COLO829 (cell line): ENCODE results near the gene NCKIPSD.

Experiments
- DNase-seq: peaks from one replicate; pipeline ENCODE4 v3.0.0; 2012; ENCODE audit warnings: low spot score

The NCKIPSD gene

GRCh38 chr3:48647714-48648113, 38.0 kb downstream of the NCKIPSD start:
- no peak for DNase-seq

GRCh38 chr3:48644898-48645760, 40.6 kb downstream of the NCKIPSD start:
- no peak for DNase-seq

DNA sequence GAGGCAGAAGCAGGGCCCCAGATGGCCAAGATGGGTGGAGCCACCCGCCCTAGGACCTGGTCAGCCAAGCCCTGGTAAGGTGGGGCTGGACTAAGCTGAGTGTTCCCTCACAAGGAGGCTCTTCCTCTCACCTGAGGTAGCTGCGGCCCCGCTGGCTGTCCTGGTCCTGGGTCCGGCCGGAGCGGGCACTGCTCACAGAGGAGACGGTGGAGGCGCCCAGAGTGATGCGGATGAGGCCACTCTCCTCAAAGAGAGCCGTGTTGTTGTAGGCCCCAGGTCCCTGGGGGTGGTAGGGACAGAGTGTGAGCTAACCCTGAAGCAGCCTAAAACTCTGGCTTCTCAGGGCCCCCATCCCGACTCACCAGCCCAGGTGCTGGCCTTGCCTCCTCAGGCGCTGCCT, 43.1 kb downstream of the NCKIPSD start:
- no peak for DNase-seq

DNA sequence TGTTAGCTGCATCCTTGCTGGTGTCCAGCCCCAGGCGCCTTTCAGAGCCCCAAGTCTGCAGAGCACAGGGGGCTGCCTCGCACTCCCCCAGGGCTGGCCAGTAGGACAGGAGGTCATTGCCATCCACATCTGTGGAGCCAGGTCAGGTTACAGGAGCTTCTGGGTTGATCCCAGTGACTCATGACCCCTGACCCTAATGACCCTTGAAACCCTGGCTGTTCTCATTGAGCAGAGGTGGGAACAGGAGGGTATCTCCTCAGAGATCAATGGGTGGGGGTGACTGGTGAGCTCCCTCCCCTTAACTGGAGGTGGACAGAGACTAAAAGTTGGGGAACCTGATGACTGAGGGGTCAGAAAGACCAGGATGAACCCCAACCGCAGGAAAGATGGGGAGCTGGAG, 44.3 kb downstream of the NCKIPSD start:
- no peak for DNase-seq

GRCh38 chr3:48639944-48640606, 45.6 kb downstream of the NCKIPSD start:
- DNase-seq = no peak

DNA sequence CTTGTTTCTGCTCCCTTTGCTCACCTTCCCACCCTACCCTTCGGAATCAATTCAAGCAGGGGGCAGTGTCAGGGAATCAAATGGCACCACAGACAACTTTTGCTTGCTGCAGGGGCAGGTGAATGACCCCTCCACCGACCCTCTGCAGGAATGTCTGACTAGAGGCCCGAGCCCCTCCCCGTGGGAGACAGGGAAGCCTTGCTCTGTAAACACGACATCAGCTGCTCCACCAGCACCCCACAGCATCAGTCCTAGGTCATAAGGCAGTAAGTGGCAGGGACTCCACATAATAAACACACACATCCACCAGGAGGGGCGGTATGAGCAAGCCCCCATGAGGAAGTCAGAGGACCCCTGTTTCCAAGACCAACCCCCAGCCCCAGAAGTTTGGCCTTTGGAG, 48.4 kb downstream of the NCKIPSD start:
- no peak for DNase-seq

DNA sequence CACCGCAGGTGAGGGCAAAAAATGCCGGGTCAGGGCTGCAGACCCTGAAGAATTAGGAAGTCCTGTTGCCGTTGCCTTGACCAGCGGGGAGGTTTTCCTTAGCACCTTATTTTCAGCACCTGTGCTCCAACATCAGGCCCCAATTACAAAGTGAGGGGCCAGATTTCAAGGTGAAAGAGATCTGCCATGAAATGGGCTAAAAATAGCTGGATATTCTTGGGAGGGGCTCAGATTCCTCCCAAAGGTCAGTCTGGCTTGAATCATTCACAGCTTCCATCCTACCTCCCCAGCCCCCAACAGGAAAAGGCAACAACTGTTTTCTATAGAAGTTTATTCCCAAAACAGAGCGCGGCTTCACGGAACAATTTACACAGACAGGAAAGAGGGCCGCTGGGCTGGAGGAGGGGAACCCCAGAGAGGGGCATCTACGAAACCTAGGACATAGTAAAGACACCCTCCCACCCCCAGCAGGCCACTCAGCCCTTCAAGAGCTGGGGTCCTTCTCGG, 49.5 kb downstream of the NCKIPSD start:
- DNase-seq = peak; percentile 48

- peak; percentile 100 for DNase-seq
Observed at GRCh38 chr3:48635222-48636021, 50.3 kb downstream of the NCKIPSD start, which contains the start of gene SLC26A6. Gene SLC26A6, minus strand, starts transcription at chr3:48635461. Its CDS starts 68 bp downstream, at chr3:48635393.

- DNase-seq = peak; percentile 90
Observed at GRCh38 chr3:48634661-48635221, 51.0 kb downstream of the NCKIPSD start.

DNA sequence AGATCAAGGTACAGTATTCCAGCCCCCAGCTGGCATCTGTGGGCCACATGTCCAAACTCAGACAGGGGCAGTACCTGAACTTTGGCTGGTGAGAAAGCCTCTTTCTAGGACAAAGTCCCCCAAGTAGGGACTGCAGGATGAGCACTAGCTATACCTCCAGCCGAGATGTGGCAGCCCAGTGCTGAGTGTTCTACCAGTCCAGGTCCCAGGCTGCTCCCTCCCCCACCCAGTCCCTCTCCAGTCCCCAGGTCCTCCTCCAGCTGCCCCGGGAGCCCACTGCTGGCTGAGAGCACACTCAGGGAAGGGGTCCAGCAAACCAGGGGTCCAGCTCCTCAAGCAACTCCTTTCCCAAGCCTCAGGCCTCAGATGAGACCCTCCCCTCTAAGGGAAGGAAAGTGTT, 52.0 kb downstream of the NCKIPSD start:
- DNase-seq = no peak

DNA sequence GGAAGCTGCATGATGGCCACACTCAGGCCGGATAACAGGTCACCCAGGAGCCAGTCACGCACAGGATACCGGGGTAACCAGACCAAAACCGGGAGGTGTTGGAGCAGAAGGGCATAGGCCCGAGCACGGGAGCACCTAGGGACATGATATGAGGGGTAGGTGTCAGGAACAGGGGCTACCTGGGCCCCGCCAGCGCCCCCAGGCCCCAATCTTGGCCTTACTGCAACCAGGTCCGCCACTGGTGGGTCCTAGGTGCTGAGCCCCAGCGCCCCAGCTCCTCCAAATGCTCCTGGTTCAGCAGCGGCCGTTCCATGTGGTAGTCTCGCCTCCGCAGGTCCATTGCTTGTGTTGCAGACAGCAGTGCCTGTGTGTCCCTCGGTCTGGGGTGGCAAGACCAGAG, 52.5 kb downstream of the NCKIPSD start:
- no peak for DNase-seq

DNA sequence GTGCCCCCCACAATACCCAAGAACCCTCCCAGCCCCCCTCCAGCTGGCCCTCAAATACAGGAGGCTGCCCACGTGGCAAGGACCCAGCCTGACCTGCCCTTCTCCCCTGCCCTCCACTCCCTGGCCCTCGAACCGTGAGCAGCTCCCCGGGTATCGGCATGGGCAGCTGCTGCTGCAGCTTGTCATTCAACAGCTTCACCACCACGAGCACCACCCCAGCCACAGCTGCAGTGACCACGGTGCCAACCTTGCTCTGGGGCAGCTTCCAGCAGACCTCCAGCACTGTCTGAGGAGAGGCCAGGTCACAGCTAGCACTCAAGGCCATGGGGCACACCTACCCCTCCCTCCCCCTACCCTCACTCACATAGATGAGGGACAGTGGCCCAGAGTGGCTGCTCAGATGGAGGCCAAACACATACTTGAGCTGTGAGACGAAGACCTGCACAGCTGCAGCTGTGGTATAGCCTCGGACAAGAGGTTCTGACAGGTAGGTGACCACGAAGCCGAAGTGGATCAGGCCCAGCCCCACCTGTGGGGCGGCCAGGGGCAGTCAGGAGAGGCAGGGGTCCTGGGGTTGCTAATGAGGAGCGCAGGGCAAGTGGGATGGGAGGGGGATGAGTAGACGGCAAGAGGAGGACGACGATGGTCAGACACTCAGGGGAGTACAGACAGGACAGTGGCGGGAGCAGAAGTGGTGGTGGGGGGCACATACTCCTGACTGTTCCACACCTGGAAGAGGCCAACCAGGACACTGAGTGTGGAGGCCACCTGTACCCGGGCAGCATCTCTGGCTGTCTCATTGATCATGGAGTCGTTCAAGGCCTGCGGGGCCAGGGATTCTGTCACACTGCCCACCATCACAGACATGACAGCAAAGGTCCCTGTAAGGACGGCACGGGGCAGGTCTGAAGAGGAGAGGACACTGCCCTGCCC, 53.9 kb downstream of the NCKIPSD start:
- no peak for DNase-seq

DNA sequence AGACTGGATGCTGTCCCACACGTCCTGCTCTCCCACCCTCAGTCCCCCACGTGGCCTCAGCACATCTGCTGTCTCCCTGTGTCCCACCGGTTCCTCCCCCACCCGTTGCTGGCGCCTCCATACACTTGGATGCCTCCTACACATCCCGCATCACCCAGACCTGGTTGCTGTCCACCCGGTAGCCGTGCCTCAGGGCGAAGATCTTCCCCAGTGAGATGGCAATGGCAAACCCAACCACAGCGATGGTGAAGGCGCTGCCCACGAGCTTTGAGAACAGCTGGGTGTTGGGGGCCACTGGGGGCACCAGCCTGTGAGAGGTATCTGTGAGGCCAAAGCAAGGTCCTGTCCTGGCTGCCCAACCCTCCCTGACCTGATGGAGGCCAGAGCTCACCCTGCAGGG, 54.9 kb downstream of the NCKIPSD start:
- no peak for DNase-seq

- DNase-seq = no peak
Observed at GRCh38 chr3:48630407-48630806, 55.3 kb downstream of the NCKIPSD start.

DNA sequence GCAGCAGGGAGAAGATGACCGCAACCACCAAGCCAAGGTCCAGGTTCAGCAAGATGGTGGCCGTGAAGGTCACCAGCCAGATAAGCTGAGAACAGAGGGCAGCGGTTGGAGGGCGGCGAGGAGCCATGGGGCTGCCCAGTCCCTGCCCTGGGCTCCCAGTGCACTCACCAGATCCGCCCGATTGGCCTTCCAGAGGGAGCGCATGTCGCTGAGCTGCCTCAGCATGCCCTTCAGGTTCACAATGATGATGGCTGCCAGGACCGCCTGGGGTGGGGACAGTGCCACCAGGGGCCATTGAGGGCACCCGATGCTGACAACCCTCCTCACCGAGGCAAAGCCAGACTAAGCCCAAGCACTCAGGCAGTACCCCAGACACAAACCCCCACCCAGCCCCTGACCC, 55.8 kb downstream of the NCKIPSD start:
- no peak for DNase-seq

GRCh38 chr3:48628277-48629017, 57.3 kb downstream of the NCKIPSD start:
- DNase-seq = no peak

DNA sequence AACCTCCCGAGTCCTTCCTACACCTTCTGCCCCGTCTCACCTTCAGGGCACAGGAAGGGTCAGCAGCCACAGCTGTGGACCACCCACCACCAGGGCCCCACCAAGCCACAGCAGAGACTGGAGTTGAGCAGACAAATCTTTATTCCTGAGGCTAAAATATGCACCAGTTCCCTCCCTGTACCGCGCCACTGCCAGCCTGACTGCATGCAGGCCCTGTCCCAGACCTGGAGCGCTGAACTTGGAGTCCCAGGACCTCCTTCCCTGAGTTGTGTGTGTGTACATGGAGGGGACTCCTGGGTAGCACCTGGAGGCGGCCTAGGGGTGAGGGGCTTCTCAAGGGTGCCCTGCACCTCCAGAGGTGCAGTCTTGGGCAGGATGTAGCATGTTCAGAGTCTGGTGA, 60.1 kb downstream of the NCKIPSD start:
- no peak for DNase-seq

DNA sequence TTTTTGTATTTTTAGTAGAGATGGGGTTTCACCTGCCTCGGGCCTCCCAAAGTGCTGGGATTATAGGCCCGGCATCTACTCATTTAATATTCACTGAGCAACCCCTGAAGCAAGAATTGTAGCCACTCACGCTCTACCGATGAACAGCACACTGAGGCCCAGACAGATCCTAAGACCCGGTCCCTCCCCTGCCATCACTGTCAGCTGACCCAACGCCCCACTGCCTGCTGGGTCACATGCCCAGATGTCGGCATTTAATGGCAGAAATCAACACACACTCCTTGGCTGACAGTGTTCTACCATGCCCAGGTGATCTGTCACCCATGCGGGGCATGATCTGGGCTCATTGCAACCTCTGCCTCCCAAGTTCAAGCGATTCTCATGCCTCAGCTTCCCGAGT, 60.9 kb downstream of the NCKIPSD start:
- no peak for DNase-seq

DNA sequence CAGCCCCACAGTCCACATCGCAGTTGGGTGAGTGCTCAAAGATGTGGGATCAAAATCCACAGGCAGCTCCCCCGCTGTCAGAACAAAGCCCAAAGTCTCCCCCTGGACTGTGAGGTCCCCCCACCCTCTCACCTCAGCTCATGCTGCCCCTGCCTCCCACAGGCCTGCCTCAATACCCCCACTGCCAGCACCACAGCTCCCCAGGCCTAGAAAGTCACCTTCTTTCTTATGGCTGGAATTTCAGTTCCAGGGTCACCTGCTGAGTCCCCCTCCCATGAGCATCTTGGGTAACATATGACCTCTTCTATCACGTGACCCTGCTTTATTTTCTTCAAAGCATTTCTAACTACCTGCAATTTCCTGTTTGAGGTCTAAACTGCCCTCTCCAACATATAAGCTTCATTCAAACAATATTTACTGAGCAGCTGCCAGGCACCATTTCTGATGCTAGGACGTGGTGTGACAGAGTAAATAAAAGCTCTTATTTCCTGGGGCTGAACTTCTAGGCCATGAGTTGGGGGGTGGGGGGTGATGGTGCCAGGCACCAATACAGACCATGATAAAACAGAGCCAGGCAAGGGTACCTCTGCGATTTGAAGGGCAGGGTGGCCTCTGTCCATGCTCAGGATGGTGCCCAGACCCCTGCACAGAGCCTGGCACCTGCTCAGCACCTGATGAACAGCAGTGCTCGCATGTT, 61.7 kb downstream of the NCKIPSD start:
- DNase-seq = no peak
